ENCODE data around the gene HLCS.
"Not testable (repeated sequence)": the region's sequence is repeated elsewhere in the genome, so short reads cannot be mapped to it uniquely, and the experiment has no call there.

HLCS gene

GRCh38 chr21:36955783-36956182 lies 10.7 kb downstream of the HLCS start:
- no peak for DNase-seq (ENCODE audit: low spot score)

GRCh38 chr21:36952331-36952730 lies 14.1 kb downstream of the HLCS start:
- not testable (repeated sequence) for DNase-seq (ENCODE audit: low spot score)

GRCh38 chr21:36949171-36950141 lies 17.0 kb downstream of the HLCS start:
- DNase-seq (ENCODE audit: low spot score) = no peak

GRCh38 chr21:36948686-36949085 lies 17.8 kb downstream of the HLCS start:
- no peak for DNase-seq (ENCODE audit: low spot score)

- no peak for DNase-seq (ENCODE audit: low spot score)
Observed at GRCh38 chr21:36946949-36947356, 19.5 kb downstream of the HLCS start.

- DNase-seq (ENCODE audit: low spot score) = no peak
Observed at GRCh38 chr21:36945496-36946138, 20.9 kb downstream of the HLCS start.

GRCh38 chr21:36936361-36937135 lies 29.9 kb downstream of the HLCS start:
- DNase-seq (ENCODE audit: low spot score) = no peak

- DNase-seq (ENCODE audit: low spot score) = no peak
Observed at GRCh38 chr21:36934864-36935420, 31.5 kb downstream of the HLCS start.

GRCh38 chr21:36932161-36932816 lies 34.2 kb downstream of the HLCS start:
- DNase-seq (ENCODE audit: low spot score) = no peak

GRCh38 chr21:36929622-36930021 lies 36.8 kb downstream of the HLCS start:
- peak; percentile 37 for DNase-seq (ENCODE audit: low spot score)

- DNase-seq (ENCODE audit: low spot score) = no peak
Observed at GRCh38 chr21:36928960-36929359, 37.5 kb downstream of the HLCS start.

GRCh38 chr21:36927719-36928117 lies 38.8 kb downstream of the HLCS start:
- peak; percentile 89 for DNase-seq (ENCODE audit: low spot score)

- DNase-seq (ENCODE audit: low spot score) = no peak
Observed at GRCh38 chr21:36926989-36927718, 39.3 kb downstream of the HLCS start.

GRCh38 chr21:36923270-36923669 lies 43.2 kb downstream of the HLCS start:
- no peak for DNase-seq (ENCODE audit: low spot score)

GRCh38 chr21:36922861-36923260 lies 43.6 kb downstream of the HLCS start:
- DNase-seq (ENCODE audit: low spot score) = no peak

GRCh38 chr21:36918291-36918690 lies 48.2 kb downstream of the HLCS start:
- no peak for DNase-seq (ENCODE audit: low spot score)

- DNase-seq (ENCODE audit: low spot score) = peak; percentile 52
Observed at GRCh38 chr21:36917471-36918158, 48.9 kb downstream of the HLCS start.

GRCh38 chr21:36916718-36917117 lies 49.8 kb downstream of the HLCS start:
- DNase-seq (ENCODE audit: low spot score) = no peak

GRCh38 chr21:36915696-36916245 lies 50.7 kb downstream of the HLCS start:
- no peak for DNase-seq (ENCODE audit: low spot score)
